Upper lobe of left lung (tissue), 6 donors: ENCODE results near the gene CHODL. TPM values are rescaled to one million over a fixed set of nuclear protein-coding genes. Genes with fewer than 3 reads are reported as not detected.

ENCODE experiments used
- ATAC-seq, 2 donors: fragments of 200-7000 bp; cut with Tn5 transposase; one replicate each; pipeline ENCODE4 v1.9.1; 2022; ENCODE audit warnings: mild to moderate bottlenecking in 2 of 2, moderate library complexity in 2 of 2; ENCODE audit not compliant: low FRiP score in 2 of 2
- DNase-seq, 2 donors: peaks; one replicate each; pipeline ENCODE4 v3.0.0-alpha.2; 2019 to 2020
- H3K27ac ChIP-seq, 4 donors: fragments of 200-600 bp; sonication (generic); one replicate each; pipeline ENCODE4 v1.5.1; 2016 to 2019
- H3K27me3 ChIP-seq, 4 donors: fragments of 200-600 bp; sonication (generic); one replicate each; pipeline ENCODE4 v1.5.1; 2017 to 2019
- H3K36me3 ChIP-seq, 4 donors: fragments of 200-600 bp; sonication (generic); one replicate each; pipeline ENCODE4 v1.5.1; 2016 to 2019
- H3K4me1 ChIP-seq, 4 donors: fragments of 200-600 bp; sonication (generic); one replicate each; pipeline ENCODE4 v1.5.1; 2018 to 2019
- H3K4me3 ChIP-seq, 4 donors: fragments of 200-600 bp; sonication (generic); one replicate each; pipeline ENCODE4 v1.5.1; 2017 to 2019; ENCODE audit warnings: mild to moderate bottlenecking in 2 of 4, moderate library complexity in 1 of 4
- H3K9me3 ChIP-seq, 4 donors: fragments of 200-600 bp; sonication (generic); one replicate each; pipeline ENCODE4 v1.5.1; 2018 to 2019
- CTCF ChIP-seq, 6 experiments: fragments of 450-650 bp in 4 of 6; fragments of 200-600 bp in 2 of 6; sonication (generic) in 2 of 6; IDR thresholded peaks; one replicate each; pipeline ENCODE4 v1.5.1; 2016 to 2019; ENCODE audit warnings: antibody characterized with exemption in 6 of 6
- EP300 ChIP-seq, 4 donors: sonication (generic); formaldehyde crosslinking; IDR thresholded peaks; one replicate each; pipeline ENCODE4 v1.5.1; 2017; ENCODE audit warnings: antibody characterized with exemption in 4 of 4, control low read depth in 2 of 4
- POLR2A ChIP-seq, 4 donors: fragments of 450-650 bp; IDR thresholded peaks; one replicate each; pipeline ENCODE4 v1.5.1; 2016 to 2017; ENCODE audit warnings: antibody characterized with exemption in 4 of 4, mild to moderate bottlenecking in 2 of 4
- POLR2AphosphoS5 ChIP-seq, 2 donors: sonication (generic); formaldehyde crosslinking; IDR thresholded peaks; one replicate each; pipeline ENCODE4 v1.5.1; 2017; ENCODE audit warnings: antibody characterized with exemption in 2 of 2
- WGBS, 2 donors: methylation state at CpG; one replicate each; pipeline ENCODE4 v1.1.5; 2017 to 2018; 5-methylcytosine and 5-hydroxymethylcytosine counted together
- total RNA-seq, 6 donors: library from RNA; depleted of rRNA in 4 of 6; stranded (reverse); fragments of >200 nt in 4 of 6; gene quantifications; one replicate each; pipeline versions ENCODE4 v1.1.0 to v1.2.1, GENCODE V29; 2016 to 2021
- donor health status: DM: no; HTN: no; CAD: no; lungs with moderate emphysema.
- donor health status: DM: no; HTN: yes; CAD: no; lungs with severe emphysema.

Gene CHODL
- total RNA-seq, 6 donors from 2014 or later, result 0.27 to 0.39 TPM; not detected in 4

GRCh38 chr21:18253221-18253620 lies 8.6 kb downstream of the CHODL start:
- Histone ChIP-seq H3K4me3 (no peak overlapping the region), H3K4me1 (no peaks in the 10 kb centered on the region), H3K27me3 (no peaks in the 10 kb centered on the region), H3K36me3 (no peaks in the 10 kb centered on the region), H3K27ac (no peak overlapping the region), H3K9me3 (no peaks in the 10 kb centered on the region)
- WGBS, 2 donors, result 67% methylated on average over 2 of the region's 2 CpGs
- ATAC-seq (no peak), DNase-seq (no peak)
- TF ChIP-seq POLR2A (IDR thresholded peaks at IDR 0.05), result no peak
- no peak for TF ChIP-seq CTCF (IDR thresholded peaks at IDR 0.05)

- Histone ChIP-seq H3K27me3 (no peaks in the 10 kb centered on the region), H3K36me3 (no peaks in the 10 kb centered on the region), H3K9me3 (no peaks in the 10 kb centered on the region), H3K4me3 (no peak overlapping the region), H3K27ac (no peak overlapping the region), H3K4me1 (no peaks in the 10 kb centered on the region)
- TF ChIP-seq POLR2A (IDR thresholded peaks at IDR 0.05) (no peak), EP300 (IDR thresholded peaks at IDR 0.05) (no peak), CTCF (IDR thresholded peaks at IDR 0.05) (no peak), POLR2AphosphoS5 (IDR thresholded peaks at IDR 0.05) (no peak)
- 81 to 84% methylated on average over 2 of the region's 2 CpGs for WGBS, 2 donors
- DNase-seq (no peak), ATAC-seq (no peak)
Measured at GRCh38 chr21:18253799-18254198, 9.2 kb downstream of the CHODL start.

GRCh38 chr21:18265944-18266343 lies 21.3 kb downstream of the CHODL start:
- ATAC-seq (no peak), DNase-seq (no peak)
- H3K27me3 ChIP-seq, result no peaks in the 10 kb centered on the region
- TF ChIP-seq EP300 (IDR thresholded peaks at IDR 0.05), result no peak
- no peak for TF ChIP-seq POLR2AphosphoS5 (IDR thresholded peaks at IDR 0.05)
- no peak for TF ChIP-seq POLR2A (IDR thresholded peaks at IDR 0.05)
- TF ChIP-seq CTCF (IDR thresholded peaks at IDR 0.05), result no peak
- no peak overlapping the region for H3K4me3 ChIP-seq
- H3K9me3 ChIP-seq, result no peaks in the 10 kb centered on the region
- WGBS, 2 donors, result 81% methylated on average over 2 of the region's 2 CpGs
- H3K27ac ChIP-seq, result no peak overlapping the region
- H3K36me3 ChIP-seq, result no peaks in the 10 kb centered on the region
- H3K4me1 ChIP-seq, result no peaks in the 10 kb centered on the region

GRCh38 chr21:18267496-18267895 lies 22.9 kb downstream of the CHODL start:
- H3K36me3 ChIP-seq, result no peaks in the 10 kb centered on the region
- H3K4me3 ChIP-seq, result no peak overlapping the region
- WGBS, 2 donors, result 83 to 100% methylated on average over 1 of the region's 1 CpG
- H3K4me1 ChIP-seq, result no peaks in the 10 kb centered on the region
- DNase-seq (no peak), ATAC-seq (no peak)
- no peaks in the 10 kb centered on the region for H3K9me3 ChIP-seq
- H3K27ac ChIP-seq, result no peak overlapping the region
- no peaks in the 10 kb centered on the region for H3K27me3 ChIP-seq
- TF ChIP-seq CTCF (IDR thresholded peaks at IDR 0.05), result no peak
- no peak for TF ChIP-seq POLR2AphosphoS5 (IDR thresholded peaks at IDR 0.05)
- TF ChIP-seq POLR2A (IDR thresholded peaks at IDR 0.05), result no peak
- no peak for TF ChIP-seq EP300 (IDR thresholded peaks at IDR 0.05)

GRCh38 chr21:18268906-18269305 lies 24.3 kb downstream of the CHODL start:
- Histone ChIP-seq H3K27me3 (no peaks in the 10 kb centered on the region), H3K4me1 (no peaks in the 10 kb centered on the region), H3K27ac (no peak overlapping the region), H3K9me3 (no peaks in the 10 kb centered on the region), H3K36me3 (no peaks in the 10 kb centered on the region), H3K4me3 (no peak overlapping the region)
- DNase-seq (no peak), ATAC-seq (no peak)
- 89 to 93% methylated on average over 1 of the region's 1 CpG for WGBS, 2 donors
- no peak for TF ChIP-seq CTCF (IDR thresholded peaks at IDR 0.05)
- no peak for TF ChIP-seq POLR2AphosphoS5 (IDR thresholded peaks at IDR 0.05)
- no peak for TF ChIP-seq POLR2A (IDR thresholded peaks at IDR 0.05)
- TF ChIP-seq EP300 (IDR thresholded peaks at IDR 0.05), result no peak
